GM23338 (cell line): Measurements from ENCODE around the gene C4orf33. TPM values are rescaled to one million over a fixed set of nuclear protein-coding genes. Genes with fewer than 3 reads are reported as not detected.
A peak's percentile ranks its signal among the peaks of the same experiment; 100 is the strongest.

Experiments used
- ATAC-seq: fragments of 200-7000 bp; cut with Tn5 transposase; 3 replicates; pipeline ENCODE4 v1.9.1; 2020
- DNase-seq: peaks from one replicate; pipeline ENCODE4 v3.0.0-alpha.2; 2015; ENCODE audit warnings: low spot score
- H2AFZ ChIP-seq: fragments of 200-600 bp; sonication (generic); 2 replicates; pipeline ENCODE4 v1.8.0; 2016; ENCODE audit warnings: antibody characterized with exemption, mild to moderate bottlenecking, moderate library complexity
- H3F3A ChIP-seq: fragments of 200-600 bp; sonication (generic); replicated peaks from 2 replicates; pipeline ENCODE4 v1.8.0; 2017; ENCODE audit warnings: antibody characterized with exemption, mixed run types, low read depth
- H3K27ac ChIP-seq: fragments of 200-600 bp; sonication (generic); 2 replicates; pipeline ENCODE4 v1.6.1; 2016; ENCODE audit warnings: low read depth
- H3K27me3 ChIP-seq: fragments of 200-600 bp; sonication (generic); 2 replicates; pipeline ENCODE4 v1.8.0; 2016; ENCODE audit warnings: mild to moderate bottlenecking, mixed run types, moderate library complexity; ENCODE audit not compliant: insufficient read depth
- H3K36me3 ChIP-seq: fragments of 200-600 bp; sonication (generic); 2 replicates; pipeline ENCODE4 v1.8.0; 2016; ENCODE audit warnings: mild to moderate bottlenecking; ENCODE audit not compliant: insufficient read depth
- H3K4me1 ChIP-seq: fragments of 200-600 bp; sonication (generic); 2 replicates; pipeline ENCODE4 v1.8.0; 2016; ENCODE audit warnings: mild to moderate bottlenecking, moderate library complexity; ENCODE audit not compliant: insufficient read depth
- H3K4me2 ChIP-seq: fragments of 200-600 bp; sonication (generic); 2 replicates; pipeline ENCODE4 v1.7.1; 2017; ENCODE audit warnings: mixed run types
- H3K4me3 ChIP-seq: fragments of 200-600 bp; sonication (generic); 2 replicates; pipeline ENCODE4 v1.6.1; 2016; ENCODE audit warnings: mixed run types
- H3K79me2 ChIP-seq: fragments of 200-600 bp; sonication (generic); replicated peaks from 2 replicates; pipeline ENCODE4 v1.8.0; 2017; ENCODE audit warnings: mild to moderate bottlenecking; ENCODE audit not compliant: insufficient read depth
- H3K9me2 ChIP-seq: fragments of 200-600 bp; sonication (generic); 2 replicates; pipeline ENCODE4 v1.8.0; 2017; ENCODE audit not compliant: insufficient read depth
- H4K20me1 ChIP-seq: fragments of 200-600 bp; sonication (generic); replicated peaks from 2 replicates; pipeline ENCODE4 v1.8.0; 2017; ENCODE audit warnings: mild to moderate bottlenecking; ENCODE audit not compliant: insufficient read depth
- H3K27ac Mint-ChIP-seq: 2 replicates; pipeline ENCODE4 v1.8.0; 2020; ENCODE audit warnings: inconsistent platforms, mild to moderate bottlenecking, moderate library complexity, mixed read lengths
- H3K27me3 Mint-ChIP-seq: 3 replicates; pipeline ENCODE4 v1.8.0; 2022; ENCODE audit warnings: low read depth, mild to moderate bottlenecking, moderate library complexity, mixed read lengths, inconsistent platforms; ENCODE audit not compliant: insufficient read depth, poor library complexity
- H3K36me3 Mint-ChIP-seq: 3 replicates; pipeline ENCODE4 v1.8.0; 2021; ENCODE audit warnings: low read depth, mild to moderate bottlenecking, inconsistent platforms, moderate library complexity, mixed read lengths
- H3K4me1 Mint-ChIP-seq: 3 replicates; pipeline ENCODE4 v1.8.0; 2020; ENCODE audit warnings: mild to moderate bottlenecking, inconsistent platforms, mixed read lengths
- H3K4me3 Mint-ChIP-seq: 3 replicates; pipeline ENCODE4 v1.8.0; 2021; ENCODE audit warnings: moderate library complexity, mild to moderate bottlenecking, inconsistent platforms, mixed read lengths
- H3K9me3 Mint-ChIP-seq: 3 replicates; pipeline ENCODE4 v1.8.0; 2020; ENCODE audit warnings: moderate library complexity, mild to moderate bottlenecking, inconsistent platforms, mixed read lengths
- CREB1 ChIP-seq: fragments of 250-450 bp; sonication (Bioruptor Pico); IDR thresholded peaks from 2 replicates; pipeline ENCODE4 v1.5.0; 2020; ENCODE audit warnings: low read depth, mild to moderate bottlenecking, moderate library complexity
- CTCF ChIP-seq, 2 experiments: fragments of 200-600 bp in 1 of 2; sonication (generic) in 1 of 2; conservative IDR thresholded peaks; 2 replicates each; pipeline versions ENCODE4 v1.5.1 to v1.6.1; 2016 to 2017; ENCODE audit warnings: antibody characterized with exemption in 2 of 2, low read depth in 2 of 2, mild to moderate bottlenecking in 2 of 2, moderate library complexity in 1 of 2
- EZH2 ChIP-seq: fragments of 200-600 bp; sonication (generic); IDR thresholded peaks from one replicate; pipeline ENCODE4 v1.8.0; 2017; ENCODE audit warnings: antibody characterized with exemption, mild to moderate bottlenecking, low read depth; ENCODE audit not compliant: unreplicated experiment
- JUNB ChIP-seq: IDR thresholded peaks from one replicate; pipeline ENCODE4 v1.6.1; 2016; ENCODE audit warnings: antibody characterized with exemption; ENCODE audit not compliant: unreplicated experiment
- POLR2AphosphoS5 ChIP-seq: IDR thresholded peaks from 2 replicates; pipeline ENCODE4 v1.6.1; 2016; ENCODE audit warnings: antibody characterized with exemption, low read depth
- ZNF114 ChIP-seq: fragments of 250-450 bp; sonication (Bioruptor Pico); IDR thresholded peaks from 2 replicates; pipeline ENCODE4 v1.5.0; 2020; ENCODE audit warnings: mild to moderate bottlenecking, moderate library complexity
- ZNF331 ChIP-seq: fragments of 250-450 bp; sonication (Bioruptor Pico); IDR thresholded peaks from 2 replicates; pipeline ENCODE4 v1.5.0; 2020; ENCODE audit warnings: low read depth, mild to moderate bottlenecking, moderate library complexity
- ZNF462 ChIP-seq: fragments of 250-450 bp; sonication (Bioruptor Pico); IDR thresholded peaks from 2 replicates; pipeline ENCODE4 v1.5.0; 2020; ENCODE audit warnings: mild to moderate bottlenecking, moderate library complexity
- polyA plus RNA-seq: library from polyadenylated mRNA; unstranded; fragments of >200 nt; fragmentation: Nextera tagmentation; extraction: Ambion mirVana; gene quantifications from 2 replicates; pipeline ENCODE4 v1.2.1, GENCODE V29; 2016
- total RNA-seq: library from RNA; depleted of rRNA; stranded (reverse); fragments of >200 nt; shearing (Covaris generic); gene quantifications from 2 replicates; pipeline ENCODE4 v1.2.3, GENCODE V29; 2014
- TF ChIP-seq, protein P1 (sequence below): IDR thresholded peaks from 2 replicates; pipeline ENCODE4 v1.6.1; 2016; ENCODE audit warnings: antibody characterized with exemption
- TF ChIP-seq, protein P2 (sequence below): IDR thresholded peaks from one replicate; pipeline ENCODE4 v1.6.1; 2018; ENCODE audit warnings: antibody characterized with exemption; ENCODE audit not compliant: unreplicated experiment

Gene C4orf33
- total and polyA plus RNA-seq, 2 experiments from 2014 or later: 4.4 to 4.7 TPM

GRCh38 chr4:129093191-129093920, 2.6 kb upstream of the C4orf33 start, which contains the start of gene SCLT1:
TSS of gene SCLT1 (minus strand) at chr4:129093539. CDS start at chr4:129093103, 436 bp downstream.
- Histone ChIP-seq H3K27ac (peak within 1 kb of the TSS; percentile 80), H3K9me2 (no peaks in the 10 kb centered on the region), H3K79me2 (peaks cover 41% of the 10 kb centered on the region), H3F3A (no peaks in the 10 kb centered on the region), H3K4me1 (peaks cover 8% of the 10 kb centered on the region; the same call in 1 of the 2 replicates), H3K27me3 (no peaks in the 10 kb centered on the region), H2AFZ (peak within 1 kb of the TSS; percentile 77), H3K4me2 (peak within 1 kb of the TSS; percentile 83), H3K4me3 (peak within 1 kb of the TSS; percentile 71), H3K36me3 (no peaks in the 10 kb centered on the region), H4K20me1 (no peaks in the 10 kb centered on the region)
- Mint-ChIP-seq H3K27me3 (peaks cover 1% of the 10 kb centered on the region), H3K4me3 (no peak within 1 kb of the TSS), H3K36me3 (no peaks in the 10 kb centered on the region), H3K4me1 (peaks cover 9% of the 10 kb centered on the region), H3K9me3 (no peaks in the 10 kb centered on the region), H3K27ac (no peak within 1 kb of the TSS)
- peak; percentile 99 for DNase-seq
- TF ChIP-seq ZNF331 (CRISPR knock-in tag) (no peak), CREB1 (CRISPR knock-in tag) (peak; percentile 94), EZH2 (no peak), CTCF (conservative IDR thresholded peaks at IDR 0.05; ENCODE audit: low read depth in 2 of 2) (no peak), JUNB (no peak), ZNF114 (no peak; the same call in 1 of the 2 replicates), ZNF462 (no peak), POLR2AphosphoS5 (peak; percentile 90)
- TF ChIP-seq, protein P1, sequence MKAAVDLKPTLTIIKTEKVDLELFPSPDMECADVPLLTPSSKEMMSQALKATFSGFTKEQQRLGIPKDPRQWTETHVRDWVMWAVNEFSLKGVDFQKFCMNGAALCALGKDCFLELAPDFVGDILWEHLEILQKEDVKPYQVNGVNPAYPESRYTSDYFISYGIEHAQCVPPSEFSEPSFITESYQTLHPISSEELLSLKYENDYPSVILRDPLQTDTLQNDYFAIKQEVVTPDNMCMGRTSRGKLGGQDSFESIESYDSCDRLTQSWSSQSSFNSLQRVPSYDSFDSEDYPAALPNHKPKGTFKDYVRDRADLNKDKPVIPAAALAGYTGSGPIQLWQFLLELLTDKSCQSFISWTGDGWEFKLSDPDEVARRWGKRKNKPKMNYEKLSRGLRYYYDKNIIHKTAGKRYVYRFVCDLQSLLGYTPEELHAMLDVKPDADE: peak; percentile 66; the same call in 1 of the 2 replicates
- TF ChIP-seq, protein P2, sequence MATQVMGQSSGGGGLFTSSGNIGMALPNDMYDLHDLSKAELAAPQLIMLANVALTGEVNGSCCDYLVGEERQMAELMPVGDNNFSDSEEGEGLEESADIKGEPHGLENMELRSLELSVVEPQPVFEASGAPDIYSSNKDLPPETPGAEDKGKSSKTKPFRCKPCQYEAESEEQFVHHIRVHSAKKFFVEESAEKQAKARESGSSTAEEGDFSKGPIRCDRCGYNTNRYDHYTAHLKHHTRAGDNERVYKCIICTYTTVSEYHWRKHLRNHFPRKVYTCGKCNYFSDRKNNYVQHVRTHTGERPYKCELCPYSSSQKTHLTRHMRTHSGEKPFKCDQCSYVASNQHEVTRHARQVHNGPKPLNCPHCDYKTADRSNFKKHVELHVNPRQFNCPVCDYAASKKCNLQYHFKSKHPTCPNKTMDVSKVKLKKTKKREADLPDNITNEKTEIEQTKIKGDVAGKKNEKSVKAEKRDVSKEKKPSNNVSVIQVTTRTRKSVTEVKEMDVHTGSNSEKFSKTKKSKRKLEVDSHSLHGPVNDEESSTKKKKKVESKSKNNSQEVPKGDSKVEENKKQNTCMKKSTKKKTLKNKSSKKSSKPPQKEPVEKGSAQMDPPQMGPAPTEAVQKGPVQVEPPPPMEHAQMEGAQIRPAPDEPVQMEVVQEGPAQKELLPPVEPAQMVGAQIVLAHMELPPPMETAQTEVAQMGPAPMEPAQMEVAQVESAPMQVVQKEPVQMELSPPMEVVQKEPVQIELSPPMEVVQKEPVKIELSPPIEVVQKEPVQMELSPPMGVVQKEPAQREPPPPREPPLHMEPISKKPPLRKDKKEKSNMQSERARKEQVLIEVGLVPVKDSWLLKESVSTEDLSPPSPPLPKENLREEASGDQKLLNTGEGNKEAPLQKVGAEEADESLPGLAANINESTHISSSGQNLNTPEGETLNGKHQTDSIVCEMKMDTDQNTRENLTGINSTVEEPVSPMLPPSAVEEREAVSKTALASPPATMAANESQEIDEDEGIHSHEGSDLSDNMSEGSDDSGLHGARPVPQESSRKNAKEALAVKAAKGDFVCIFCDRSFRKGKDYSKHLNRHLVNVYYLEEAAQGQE: no peak
- peak; percentile 96 for ATAC-seq
